HepG2 (cell line): ENCODE measurements around the gene TOB1. TPM values are rescaled to one million over a fixed set of nuclear protein-coding genes. Genes with fewer than 3 reads are reported as not detected.

Experiments used
- ATAC-seq: fragments of 200-7000 bp; cut with Tn5 transposase; 3 replicates; pipeline ENCODE4 v1.9.1; 2020; ENCODE audit warnings: mild to moderate bottlenecking, moderate library complexity
- BruUV-seq: library from RNA; stranded (reverse); fragments of 400-500 nt; replicated peaks from 2 replicates; lab custom pipeline; 2021; lab: Mats Ljungman, UMichigan
- CTCF ChIA-PET: fragments of 300-600 bp; formaldehyde crosslinking; extraction: SDS; loops from one replicate; lab custom pipeline; 2021; ENCODE audit warnings: low total read pairs, inconsistent platforms, low intra/inter-chr PET ratio; lab: Yijun Ruan, JAX
- POLR2A ChIA-PET: fragments of 350-600 bp; sonication (Branson Sonifier 250); formaldehyde crosslinking; loops from one replicate; lab custom pipeline; 2020; ENCODE audit warnings: antibody characterized with exemption, inconsistent platforms; lab: Yijun Ruan, JAX
- DNase-seq: peaks from one replicate; pipeline ENCODE4 v3.0.0-alpha.2; 2015; ENCODE audit warnings: low spot score
- FAIRE-seq: peaks from 3 replicates; lab custom pipeline; 2011; peaks lifted over from hg19 to GRCh38; lab: Jason Lieb, UNC
- H2AFZ ChIP-seq: one replicate; pipeline ENCODE4 v1.6.1; 2011; ENCODE audit warnings: low read length, inconsistent platforms
- H3K27ac ChIP-seq: fragments of 300-600 bp; 3 replicates; pipeline ENCODE4 v1.8.0; 2011; ENCODE audit warnings: mixed run types, mild to moderate bottlenecking, mixed read lengths, low read length, inconsistent platforms; ENCODE audit not compliant: insufficient read depth; ENCODE audit errors: extremely low read length
- H3K27me3 ChIP-seq, 2 experiments: fragments of 200-600 bp in 1 of 2; 2 replicates in 1 of 2; 3 replicates in 1 of 2; pipeline versions ENCODE4 v1.6.0 to v1.8.0; 2011; ENCODE audit warnings: low read length in 2 of 2, mild to moderate bottlenecking in 2 of 2, moderate library complexity in 2 of 2, inconsistent platforms in 1 of 2; ENCODE audit not compliant: insufficient read depth in 2 of 2, control insufficient read depth in 1 of 2
- H3K36me3 ChIP-seq, 2 experiments: fragments of 200-600 bp in 1 of 2; replicated peaks in 1 of 2; 2 replicates in 1 of 2; 3 replicates in 1 of 2; pipeline versions ENCODE4 v1.5.1 to v1.8.0; 2011; ENCODE audit warnings: low read length in 2 of 2, inconsistent platforms in 1 of 2; ENCODE audit not compliant: insufficient read depth in 2 of 2, control insufficient read depth in 1 of 2
- H3K4me1 ChIP-seq: 2 replicates; pipeline ENCODE4 v1.5.1; 2012; ENCODE audit warnings: low read length, inconsistent platforms; ENCODE audit not compliant: insufficient read depth
- H3K4me2 ChIP-seq: 2 replicates; pipeline ENCODE4 v1.6.0; 2011; ENCODE audit warnings: low read depth, low read length, inconsistent platforms
- H3K4me3 ChIP-seq, 3 experiments: fragments of 200-600 bp in 1 of 3; sonication (generic), shearing (Covaris generic) in 1 of 3; replicated peaks in 1 of 3; 2 replicates each; pipeline ENCODE4 v1.5.1; 2011 to 2016; ENCODE audit warnings: low read length in 3 of 3, inconsistent platforms in 2 of 3, low read depth in 2 of 3, mild to moderate bottlenecking in 2 of 3, control low read depth in 1 of 3, mixed read lengths in 1 of 3; ENCODE audit not compliant: insufficient read depth in 1 of 3
- H3K79me2 ChIP-seq: one replicate; pipeline ENCODE4 v1.6.1; 2011; ENCODE audit warnings: low read length, inconsistent platforms; ENCODE audit not compliant: insufficient read depth
- H3K9ac ChIP-seq: 2 replicates; pipeline ENCODE4 v1.6.0; 2011; ENCODE audit warnings: mild to moderate bottlenecking, low read depth, low read length, inconsistent platforms; ENCODE audit not compliant: insufficient read depth
- H3K9me3 ChIP-seq: 2 replicates; pipeline ENCODE4 v1.5.1; 2012; ENCODE audit warnings: mild to moderate bottlenecking, low read length
- H4K20me1 ChIP-seq: 2 replicates; pipeline ENCODE4 v1.6.0; 2011; ENCODE audit warnings: inconsistent platforms, mild to moderate bottlenecking, low read length, moderate library complexity; ENCODE audit not compliant: insufficient read depth
- EP300 ChIP-seq, 3 experiments: sonication (generic) in 1 of 3; formaldehyde crosslinking in 1 of 3; IDR thresholded peaks; 2 replicates each; pipeline versions ENCODE4 v1.5.1 to v1.6.1; 2011 to 2020; ENCODE audit warnings: low read depth in 2 of 3, low read length in 2 of 3, borderline replicate concordance in 1 of 3, improper control_type of control experiment in 1 of 3, mild to moderate bottlenecking in 1 of 3, missing genetic modification reagents in 1 of 3, moderate library complexity in 1 of 3
- FOXP1 ChIP-seq, 2 experiments: fragments of 450-650 bp in 1 of 2; IDR thresholded peaks; 2 replicates each; pipeline ENCODE4 v1.6.1; 2017 to 2018; ENCODE audit warnings: antibody characterized with exemption in 1 of 2
- IKZF1 ChIP-seq: fragments of 450-650 bp; IDR thresholded peaks from 2 replicates; pipeline ENCODE4 v1.7.1; 2016
- PHF20 ChIP-seq: sonication (generic); formaldehyde crosslinking; IDR thresholded peaks from 2 replicates; pipeline ENCODE4 v1.5.0; 2020; ENCODE audit warnings: mild to moderate bottlenecking, missing genetic modification reagents
- POGK ChIP-seq: sonication (generic); formaldehyde crosslinking; conservative IDR thresholded peaks from 2 replicates; pipeline ENCODE4 v1.8.0; 2022; ENCODE audit warnings: mild to moderate bottlenecking, moderate library complexity, missing genetic modification reagents
- ZBTB38 ChIP-seq: sonication (generic); formaldehyde crosslinking; IDR thresholded peaks from 2 replicates; pipeline ENCODE4 v1.5.1; 2020; ENCODE audit warnings: mild to moderate bottlenecking, missing genetic modification reagents
- ZNF180 ChIP-seq: sonication (generic); formaldehyde crosslinking; IDR thresholded peaks from 2 replicates; pipeline ENCODE4 v1.4.0; 2020; ENCODE audit warnings: low read depth, missing genetic modification reagents, borderline replicate concordance
- ZNF276 ChIP-seq: sonication (generic); formaldehyde crosslinking; IDR thresholded peaks from 2 replicates; pipeline ENCODE4 v1.4.0; 2020; ENCODE audit warnings: mild to moderate bottlenecking, low read depth, missing genetic modification reagents
- WGBS: methylation state at CpG from one replicate; pipeline ENCODE4 v1.1.6; 2017; ENCODE audit warnings: low lambda C conversion rate; 5-methylcytosine and 5-hydroxymethylcytosine counted together
- in situ Hi-C: cut with HindIII; loops from 2 replicates; pipeline ENCODE4 v1.10.0; 2017; ENCODE audit warnings: low pct_unique_long_range_greater_than_20kb; ENCODE audit not compliant: extremely low pct_ligation_motif_present
- intact Hi-C: fragments of 100-400 bp; cut with micrococcal nuclease; formaldehyde crosslinking; loops from one replicate; pipeline ENCODE4 v1.10.0; 2022; ENCODE audit not compliant: unreplicated experiment
- polyA plus RNA-seq, 8 experiments: library from polyadenylated mRNA; depleted of rRNA in 3 of 8; stranded (reverse) in 7 of 8; unstranded in 1 of 8; fragments of >200 nt; fragmentation: Illumina TruSeq in 4 of 8; extraction: Trizol in 4 of 8; gene quantifications; 2 replicates each; pipeline versions ENCODE4 v1.2.1 to v1.2.3, GENCODE V29; 2011 to 2016; ENCODE audit warnings: low read depth in 4 of 8, missing spikeins in 1 of 8, mixed read lengths in 1 of 8; ENCODE audit not compliant: insufficient read depth in 1 of 8
- total RNA-seq, 5 experiments: library from RNA; depleted of rRNA; stranded (reverse); fragments of >200 nt; fragmentation: Illumina TruSeq; extraction: Trizol; gene quantifications; 2 replicates each; pipeline ENCODE4 v1.2.3, GENCODE V29; 2016; ENCODE audit warnings: low read depth in 1 of 5

Gene TOB1
- total and polyA plus RNA-seq, 2 of the 13 experiments (the other 11 are each of a cell fraction or from before 2014, with no cell fraction given) = 21.9 to 57.7 TPM

GRCh38 chr17:50858486-50859225, 7.5 kb downstream of the TOB1 start:
- H3K4me1 ChIP-seq = peaks cover 76% of the 10 kb centered on the region
- DNase-seq (no peak), ATAC-seq (no peak), FAIRE-seq (no peak)
- peaks cover 23% of the 10 kb centered on the region for H4K20me1 ChIP-seq
- no TSS peak for BruUV-seq
- TF ChIP-seq PHF20 = no peak
- TF ChIP-seq IKZF1 = no peak
- TF ChIP-seq POGK (CRISPR knock-in tag) = no peak
- no peak for TF ChIP-seq EP300 (IDR thresholded peaks at IDR 0.05; ENCODE audit: low read depth in 2 of 2, low read length in 2 of 2)
- no peak for TF ChIP-seq EP300 (CRISPR knock-in tag; IDR thresholded peaks at IDR 0.05; ENCODE audit: borderline replicate concordance)
- TF ChIP-seq ZNF180 (CRISPR knock-in tag) = no peak
- no peak for TF ChIP-seq ZNF276 (CRISPR knock-in tag)
- no peak for TF ChIP-seq ZBTB38
- TF ChIP-seq FOXP1 (IDR thresholded peaks at IDR 0.05) = no peak
- TF ChIP-seq FOXP1 (CRISPR knock-in tag; IDR thresholded peaks at IDR 0.05) = no peak
- WGBS = 94% methylated on average over 12 of the region's 12 CpGs
- H3K9ac ChIP-seq = no peak overlapping the region
- ChIA-PET CTCF (no interaction called here), POLR2A (interaction anchor here (1.1 to 10.6 kb wide), 3 partner anchors 6 to 86 kb away, joined by 4 to 510 read pairs (median 333); partner anchors contain the start of gene TOB1)
- H3K27ac ChIP-seq = no peak overlapping the region
- H3K4me3 ChIP-seq = no peak overlapping the region
- H2AFZ ChIP-seq = no peak overlapping the region
- H3K79me2 ChIP-seq = peaks cover 21% of the 10 kb centered on the region
- H3K27me3 ChIP-seq = no peaks in the 10 kb centered on the region
- in situ Hi-C loops = no loop called here
- peaks cover 5 to 16% of the 10 kb centered on the region in 2 experiments; a peak in 4 of 5 replicates for H3K36me3 ChIP-seq
- no peaks in the 10 kb centered on the region for H3K9me3 ChIP-seq
- no peak overlapping the region for H3K4me2 ChIP-seq
- intact Hi-C loops = no loop called here
